GM23248 (cell line): ENCODE measurements around the gene CCDC78.

ENCODE experiments used
- EZH2 ChIP-seq: fragments of 200-600 bp; sonication (generic); IDR thresholded peaks from 2 replicates; pipeline ENCODE4 v1.6.1; 2018; ENCODE audit warnings: antibody characterized with exemption, mild to moderate bottlenecking; ENCODE audit not compliant: insufficient read depth, poor library complexity, severe bottlenecking
- EZH2phosphoT487 ChIP-seq: fragments of 200-600 bp; sonication (generic); IDR thresholded peaks from 2 replicates; pipeline ENCODE4 v1.6.1; 2018; ENCODE audit warnings: antibody characterized with exemption, moderate library complexity, mild to moderate bottlenecking, low read depth; ENCODE audit not compliant: insufficient read depth

GRCh38 chr16:756428-756827 is 30.2 kb upstream of the CCDC78 start:
- TF ChIP-seq EZH2phosphoT487, result no peak
- TF ChIP-seq EZH2, result no peak
